GM12874 (cell line): ENCODE results near the gene SMIM32.

Experiments
- TF ChIP-seq, protein P1 (sequence below): IDR thresholded peaks from 2 replicates; pipeline ENCODE4 v1.5.1; 2011; ENCODE audit warnings: low read depth, mild to moderate bottlenecking, control low read depth, low read length, moderate library complexity; ENCODE audit not compliant: insufficient read depth

The SMIM32 gene

DNA sequence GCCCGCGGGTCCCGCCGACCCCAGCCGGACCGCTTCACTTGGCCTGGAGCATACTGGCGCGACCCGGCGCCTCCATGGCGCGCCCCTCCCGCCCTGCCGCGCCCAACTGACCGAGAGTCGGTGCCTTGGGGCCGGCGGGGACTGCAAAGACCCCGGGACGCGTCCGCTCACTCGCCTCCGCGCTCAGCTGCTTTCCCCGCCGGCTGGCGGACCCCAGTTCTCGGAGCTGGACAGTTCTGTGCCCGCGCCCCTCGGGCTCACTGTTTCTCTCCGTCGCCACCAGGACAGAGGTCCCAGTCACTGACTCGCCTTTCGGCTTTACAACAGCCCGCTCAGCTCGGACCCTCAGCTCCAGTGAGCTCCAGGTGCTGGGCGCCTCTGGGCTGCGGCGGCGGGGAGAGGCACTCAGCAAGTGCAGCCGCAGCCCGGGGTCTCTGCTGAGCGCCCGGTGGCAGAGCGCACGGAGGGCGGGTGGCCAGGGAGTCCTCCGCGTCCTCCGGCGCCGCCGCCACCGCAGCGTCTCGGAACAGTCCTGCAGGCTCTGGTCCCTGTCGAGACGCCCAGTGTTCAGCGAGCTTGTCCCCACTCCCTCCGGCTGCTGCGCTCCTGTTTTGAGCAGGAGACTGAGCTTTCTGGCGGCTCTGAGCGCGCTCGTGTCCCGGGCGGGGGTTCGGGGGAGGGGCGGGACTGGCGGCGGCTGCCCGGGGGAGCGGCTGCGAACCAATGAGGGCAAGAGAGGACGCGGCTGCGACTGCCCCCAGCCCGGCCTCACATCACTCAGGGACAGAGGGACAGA is at the start of gene SMIM32:
SMIM32 (minus strand) TSS at position 637 of the 796 bp plus-strand sequence. CDS start 638 bp downstream, outside the sequence.
- TF ChIP-seq, protein P1, sequence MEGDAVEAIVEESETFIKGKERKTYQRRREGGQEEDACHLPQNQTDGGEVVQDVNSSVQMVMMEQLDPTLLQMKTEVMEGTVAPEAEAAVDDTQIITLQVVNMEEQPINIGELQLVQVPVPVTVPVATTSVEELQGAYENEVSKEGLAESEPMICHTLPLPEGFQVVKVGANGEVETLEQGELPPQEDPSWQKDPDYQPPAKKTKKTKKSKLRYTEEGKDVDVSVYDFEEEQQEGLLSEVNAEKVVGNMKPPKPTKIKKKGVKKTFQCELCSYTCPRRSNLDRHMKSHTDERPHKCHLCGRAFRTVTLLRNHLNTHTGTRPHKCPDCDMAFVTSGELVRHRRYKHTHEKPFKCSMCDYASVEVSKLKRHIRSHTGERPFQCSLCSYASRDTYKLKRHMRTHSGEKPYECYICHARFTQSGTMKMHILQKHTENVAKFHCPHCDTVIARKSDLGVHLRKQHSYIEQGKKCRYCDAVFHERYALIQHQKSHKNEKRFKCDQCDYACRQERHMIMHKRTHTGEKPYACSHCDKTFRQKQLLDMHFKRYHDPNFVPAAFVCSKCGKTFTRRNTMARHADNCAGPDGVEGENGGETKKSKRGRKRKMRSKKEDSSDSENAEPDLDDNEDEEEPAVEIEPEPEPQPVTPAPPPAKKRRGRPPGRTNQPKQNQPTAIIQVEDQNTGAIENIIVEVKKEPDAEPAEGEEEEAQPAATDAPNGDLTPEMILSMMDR = no peak

DNA sequence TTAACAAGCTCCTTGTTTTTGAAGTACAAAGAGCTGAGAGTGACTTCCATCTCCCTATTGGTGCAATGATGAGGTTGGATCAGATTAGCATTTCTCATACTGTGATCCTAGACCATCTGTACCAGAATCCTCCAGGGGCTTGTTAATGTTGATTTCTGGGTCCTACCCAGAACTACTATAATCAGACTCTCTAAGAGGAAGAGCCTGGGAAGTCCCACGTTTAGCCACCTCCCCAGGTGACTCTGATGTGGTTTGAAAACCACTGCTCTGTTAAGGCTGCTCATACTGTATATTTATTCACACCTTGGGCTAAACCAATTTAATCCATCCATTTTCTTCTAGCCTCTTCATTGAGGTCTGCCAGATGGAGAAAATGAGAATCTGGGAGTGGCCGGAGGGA is 49.6 kb upstream of the SMIM32 start:
- TF ChIP-seq, protein P1 = no peak

DNA sequence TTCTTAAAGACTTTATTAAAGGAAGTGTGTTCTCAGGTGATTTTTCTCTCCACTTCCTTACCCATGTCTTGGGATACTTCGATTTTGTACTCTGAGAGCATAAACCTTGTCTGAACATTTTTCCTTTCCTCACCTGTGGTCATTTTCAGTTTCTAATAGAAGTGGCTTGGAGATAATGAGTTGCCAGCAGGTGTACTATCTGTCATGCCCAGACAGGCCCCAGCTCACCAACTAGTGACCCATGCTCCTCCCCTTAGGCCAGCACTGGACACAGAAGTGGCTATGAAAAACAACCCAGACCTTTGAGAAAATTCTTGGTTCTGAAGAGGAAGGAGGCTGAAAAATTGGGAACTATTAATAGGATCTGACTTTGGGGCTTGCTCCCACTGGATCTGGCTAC is 49.2 kb upstream of the SMIM32 start:
- TF ChIP-seq, protein P1 = no peak

DNA sequence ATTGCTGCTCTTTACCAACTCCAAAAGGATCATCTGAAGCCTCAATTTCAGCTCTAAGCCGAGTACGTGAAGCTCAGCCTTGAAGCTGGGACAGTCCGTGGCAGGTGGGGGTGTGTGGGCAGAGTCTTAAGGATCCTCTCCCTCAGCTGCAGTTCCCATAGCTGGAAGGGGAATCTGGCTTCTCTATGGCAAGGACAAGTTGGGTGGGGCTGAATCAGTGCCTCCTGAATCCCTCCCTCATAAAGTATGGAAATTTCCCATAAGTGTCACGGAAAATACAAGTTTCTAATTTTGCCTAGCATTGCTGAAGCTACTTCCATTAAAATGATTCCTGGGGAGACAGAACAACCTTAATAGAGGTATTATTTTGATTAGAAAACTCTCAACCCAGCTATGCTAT is 47.9 kb upstream of the SMIM32 start:
- TF ChIP-seq, protein P1 = no peak

DNA sequence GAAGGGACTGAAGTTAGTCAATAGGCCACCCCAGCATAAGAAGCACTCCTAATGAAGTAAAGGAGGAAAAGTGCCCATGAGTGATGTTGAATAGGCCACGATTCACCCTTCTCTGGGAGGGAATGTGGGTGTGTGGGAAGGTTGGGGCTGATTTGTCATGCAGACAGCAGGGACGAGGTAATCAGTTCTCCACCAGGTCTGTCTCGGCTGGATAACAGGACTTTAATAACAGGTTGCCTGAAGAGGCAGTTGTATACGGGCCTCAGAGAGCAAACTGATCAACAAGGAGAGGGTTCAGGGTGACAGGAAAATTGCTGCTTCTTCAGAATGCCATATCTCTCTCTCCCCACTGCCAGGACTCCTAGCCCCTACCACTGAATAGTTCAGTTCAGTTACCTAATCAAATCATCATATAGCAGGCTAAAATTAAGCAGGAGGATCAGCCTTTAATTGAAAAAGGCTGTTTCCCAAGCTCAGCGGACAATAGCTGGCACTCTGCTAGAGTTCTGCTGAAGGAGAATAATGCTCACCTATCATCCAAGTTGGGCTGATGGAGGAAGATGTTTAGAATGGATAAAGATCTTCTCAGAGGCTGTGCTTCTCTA is 43.6 kb upstream of the SMIM32 start:
- TF ChIP-seq, protein P1 = no peak

DNA sequence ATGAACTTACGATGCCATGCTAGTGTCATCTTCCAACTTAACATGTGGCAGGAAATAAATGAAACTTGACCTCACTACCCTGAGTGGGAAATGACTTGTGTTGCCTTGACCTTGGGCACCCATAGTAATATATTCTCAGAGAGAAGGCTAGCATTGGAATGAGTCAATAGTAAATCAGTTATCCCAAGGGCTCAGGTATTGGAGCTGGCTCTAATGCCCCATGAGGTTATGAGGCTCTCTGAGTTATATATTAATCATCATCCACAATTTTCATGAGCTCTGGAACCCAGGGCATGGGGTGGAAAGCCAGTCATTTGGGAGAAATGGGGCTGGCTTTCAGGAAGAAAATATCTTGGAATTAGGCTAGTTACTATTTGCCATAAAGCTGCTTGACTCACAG is 42.4 kb upstream of the SMIM32 start:
- TF ChIP-seq, protein P1 = no peak

DNA sequence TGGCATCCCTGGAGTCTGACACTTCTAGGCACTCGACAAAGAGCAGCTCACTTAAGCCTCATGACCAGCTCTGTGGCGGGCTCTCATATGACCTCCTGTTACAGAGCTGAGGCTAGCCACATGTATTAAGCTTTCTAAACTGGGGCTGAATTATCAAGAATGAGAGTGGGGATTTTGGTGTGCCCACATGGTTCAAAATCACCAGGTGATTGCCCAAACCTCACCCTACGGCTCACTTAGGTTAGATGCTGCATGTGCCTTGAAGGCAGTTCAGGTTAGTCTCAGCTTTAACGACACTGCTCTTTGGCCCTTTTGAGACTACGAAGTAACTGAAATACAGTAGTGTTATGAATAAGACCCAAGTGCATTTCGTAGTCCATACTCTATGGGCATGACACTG is 39.4 kb upstream of the SMIM32 start:
- TF ChIP-seq, protein P1 = no peak
